ENCODE measurements around the gene TBC1D21. TPM values are rescaled to one million over a fixed set of nuclear protein-coding genes. Genes with fewer than 3 reads are reported as not detected.

The TBC1D21 gene
- total RNA-seq, 4 donors from 2014 or later, result not detected

- Histone ChIP-seq H3K36me3 (no peaks in the 10 kb centered on the region), H3K4me1 (peaks cover 0 to 5% (median 0%) of the 10 kb centered on the region in 3 donors), H3K27ac (no peak overlapping the region), H3K4me3 (no peak overlapping the region), H3K9me3 (no peaks in the 10 kb centered on the region), H3K27me3 (no peaks in the 10 kb centered on the region)
- no peak for ATAC-seq
- TF ChIP-seq POLR2AphosphoS5 (IDR thresholded peaks at IDR 0.05) (no peak), EP300 (IDR thresholded peaks at IDR 0.05) (no peak), POLR2A (IDR thresholded peaks at IDR 0.05) (no peak)
- TF ChIP-seq, protein P1, sequence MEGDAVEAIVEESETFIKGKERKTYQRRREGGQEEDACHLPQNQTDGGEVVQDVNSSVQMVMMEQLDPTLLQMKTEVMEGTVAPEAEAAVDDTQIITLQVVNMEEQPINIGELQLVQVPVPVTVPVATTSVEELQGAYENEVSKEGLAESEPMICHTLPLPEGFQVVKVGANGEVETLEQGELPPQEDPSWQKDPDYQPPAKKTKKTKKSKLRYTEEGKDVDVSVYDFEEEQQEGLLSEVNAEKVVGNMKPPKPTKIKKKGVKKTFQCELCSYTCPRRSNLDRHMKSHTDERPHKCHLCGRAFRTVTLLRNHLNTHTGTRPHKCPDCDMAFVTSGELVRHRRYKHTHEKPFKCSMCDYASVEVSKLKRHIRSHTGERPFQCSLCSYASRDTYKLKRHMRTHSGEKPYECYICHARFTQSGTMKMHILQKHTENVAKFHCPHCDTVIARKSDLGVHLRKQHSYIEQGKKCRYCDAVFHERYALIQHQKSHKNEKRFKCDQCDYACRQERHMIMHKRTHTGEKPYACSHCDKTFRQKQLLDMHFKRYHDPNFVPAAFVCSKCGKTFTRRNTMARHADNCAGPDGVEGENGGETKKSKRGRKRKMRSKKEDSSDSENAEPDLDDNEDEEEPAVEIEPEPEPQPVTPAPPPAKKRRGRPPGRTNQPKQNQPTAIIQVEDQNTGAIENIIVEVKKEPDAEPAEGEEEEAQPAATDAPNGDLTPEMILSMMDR (IDR thresholded peaks at IDR 0.05), result no peak
- WGBS, 2 donors (ENCODE audit: low coverage in 1 of 2), result 90 to 100% methylated on average over 3 of the region's 3 CpGs
Measured at GRCh38 chr15:73905225-73905827, 32.0 kb downstream of the TBC1D21 start.

DNA sequence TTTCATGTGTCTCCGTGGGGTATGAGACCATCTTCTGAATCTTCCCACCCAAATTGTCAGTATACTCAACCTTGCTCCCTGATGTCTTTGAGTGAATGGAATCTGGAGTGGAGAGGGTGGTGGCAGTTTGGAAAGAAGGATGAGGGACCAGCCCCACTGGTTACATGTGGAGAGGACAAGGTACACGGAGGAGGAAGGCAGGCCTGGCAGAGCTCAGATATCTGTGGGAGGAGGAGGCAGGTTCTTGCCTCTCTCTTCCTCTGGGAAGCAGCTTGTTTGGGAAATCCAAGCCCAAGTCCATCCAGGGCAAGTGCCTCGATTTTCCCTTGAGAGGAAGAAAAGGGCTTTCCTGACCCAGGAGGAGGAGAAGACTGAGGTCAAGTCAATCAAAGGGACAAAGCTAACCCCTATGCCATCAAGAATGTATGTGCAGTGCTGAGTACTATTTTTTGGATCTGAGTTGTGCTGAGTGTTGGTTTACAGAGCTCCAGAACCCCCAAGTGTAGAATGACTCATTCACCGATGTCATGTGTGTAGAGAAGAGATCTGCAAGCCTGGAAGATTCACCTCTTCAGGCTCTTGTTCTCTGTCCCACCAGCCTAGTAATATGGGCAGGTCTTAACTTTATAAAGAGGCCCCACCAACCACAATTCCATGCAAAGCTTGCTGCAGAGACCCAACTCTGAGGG is 33.1 kb downstream of the TBC1D21 start:
- Histone ChIP-seq H3K4me1 (peaks cover 0 to 4% (median 0%) of the 10 kb centered on the region in 3 donors), H3K4me3 (no peak overlapping the region), H3K9me3 (no peaks in the 10 kb centered on the region), H3K27ac (no peak overlapping the region), H3K27me3 (no peaks in the 10 kb centered on the region), H3K36me3 (no peaks in the 10 kb centered on the region)
- TF ChIP-seq POLR2AphosphoS5 (IDR thresholded peaks at IDR 0.05) (no peak), EP300 (IDR thresholded peaks at IDR 0.05) (no peak), POLR2A (IDR thresholded peaks at IDR 0.05) (no peak)
- TF ChIP-seq, protein P1 (IDR thresholded peaks at IDR 0.05), result no peak
- no peak for ATAC-seq
- WGBS, 2 donors (ENCODE audit: low coverage in 1 of 2), result 86 to 93% methylated on average over 3 of the region's 4 CpGs

DNA sequence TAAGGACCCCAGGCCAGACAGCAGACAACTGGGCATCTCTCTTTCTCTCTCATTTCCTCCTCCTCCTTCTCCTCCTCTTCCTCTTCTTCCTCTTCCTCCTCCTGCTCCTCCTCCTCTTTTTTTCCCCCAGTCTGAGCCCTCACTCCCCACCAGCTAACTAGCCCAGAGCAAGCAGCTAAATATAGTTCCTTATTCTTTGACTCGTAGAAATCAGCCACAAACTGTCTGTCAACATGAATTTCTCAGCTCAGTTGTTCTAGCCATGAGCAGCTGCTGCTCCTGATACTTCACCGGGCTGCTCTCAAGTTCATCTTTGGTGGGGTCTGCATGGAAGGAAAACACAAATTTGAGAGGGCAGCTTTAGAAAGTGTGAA is 33.7 kb downstream of the TBC1D21 start:
- TF ChIP-seq, protein P1 (IDR thresholded peaks at IDR 0.05), result no peak
- TF ChIP-seq POLR2A (IDR thresholded peaks at IDR 0.05) (no peak), EP300 (IDR thresholded peaks at IDR 0.05) (no peak), POLR2AphosphoS5 (IDR thresholded peaks at IDR 0.05) (no peak)
- Histone ChIP-seq H3K27me3 (no peaks in the 10 kb centered on the region), H3K9me3 (no peaks in the 10 kb centered on the region), H3K36me3 (no peaks in the 10 kb centered on the region), H3K4me1 (peaks cover 0 to 4% (median 0%) of the 10 kb centered on the region in 3 donors), H3K27ac (no peak overlapping the region), H3K4me3 (no peak overlapping the region)
- no peak for ATAC-seq
- 57 to 88% methylated on average over 2 of the region's 2 CpGs for WGBS, 2 donors (ENCODE audit: low coverage in 1 of 2)

- Histone ChIP-seq H3K9me3 (no peaks in the 10 kb centered on the region), H3K27me3 (no peaks in the 10 kb centered on the region), H3K4me1 (peaks cover 0 to 4% (median 0%) of the 10 kb centered on the region in 3 donors), H3K4me3 (no peak overlapping the region), H3K27ac (no peak overlapping the region), H3K36me3 (no peaks in the 10 kb centered on the region)
- peak; percentile 90 for ATAC-seq
- 0 to 10% methylated on average over 1 to 4 of the region's 7 CpGs for WGBS, 2 donors (ENCODE audit: low coverage in 1 of 2)
- TF ChIP-seq, protein P1 (IDR thresholded peaks at IDR 0.05), result peak in 3 of 4 experiments; percentile 84 to 95 (median 87)
- TF ChIP-seq POLR2AphosphoS5 (IDR thresholded peaks at IDR 0.05) (no peak), POLR2A (IDR thresholded peaks at IDR 0.05) (no peak)
Measured at GRCh38 chr15:73908030-73908821, 34.9 kb downstream of the TBC1D21 start.

All from gastroesophageal sphincter (tissue), 4 donors.